GM10266 (cell line): ENCODE results near the gene TMA7.

Source experiments
- DNase-seq: peaks from one replicate; pipeline ENCODE4 v3.0.0; 2012; ENCODE audit errors: extremely low spot score
- TF ChIP-seq, protein P1 (sequence below): IDR thresholded peaks from 2 replicates; pipeline ENCODE4 v1.5.1; 2012; ENCODE audit warnings: mild to moderate bottlenecking, low read depth; ENCODE audit not compliant: control insufficient read depth, insufficient read depth; ENCODE audit errors: missing control alignments

The TMA7 gene

DNA sequence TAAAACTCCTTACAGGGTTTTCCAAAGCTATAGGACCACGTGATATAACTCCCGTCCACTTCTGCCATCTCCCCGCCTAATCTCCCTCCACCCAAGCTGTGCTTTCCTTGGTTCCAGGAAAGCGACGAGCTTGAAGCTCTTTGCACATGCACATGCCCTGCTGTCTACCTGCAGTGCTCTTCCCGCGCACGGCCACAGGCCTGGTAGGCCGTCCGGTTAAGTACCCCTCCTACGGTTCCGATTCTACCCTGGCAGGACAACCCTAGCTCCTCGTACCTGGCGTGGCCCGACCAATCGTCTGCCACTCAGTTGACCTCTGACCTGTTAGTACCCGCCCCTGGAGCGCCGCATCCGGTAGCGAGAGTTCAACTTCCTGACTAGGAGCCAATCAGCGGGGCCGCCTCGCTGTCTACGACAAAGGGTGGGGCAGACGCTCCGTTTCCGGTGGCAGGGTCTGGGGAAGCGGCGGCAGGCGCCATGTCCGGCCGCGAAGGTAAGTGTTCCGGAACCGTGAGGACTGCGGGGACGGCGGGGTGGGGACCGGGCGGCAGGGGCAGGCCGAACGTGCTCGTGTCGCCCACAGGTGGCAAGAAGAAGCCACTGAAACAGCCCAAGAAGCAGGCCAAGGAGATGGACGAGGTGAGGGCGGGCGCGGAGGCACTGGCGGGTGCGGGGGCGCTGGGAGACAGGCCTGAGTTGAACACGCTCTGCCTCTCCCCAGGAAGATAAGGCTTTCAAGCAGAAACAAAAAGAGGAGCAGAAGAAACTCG, at the start of gene TMA7, which contains the start of gene CCDC51:
TMA7 (plus strand) TSS at position 438 of the 770 bp plus-strand sequence; CDS start at position 478, 40 bp downstream.
CCDC51 (minus strand) TSS at position 300 of the 770 bp plus-strand sequence. CDS start 4,991 bp downstream, outside the sequence.
- TF ChIP-seq, protein P1, sequence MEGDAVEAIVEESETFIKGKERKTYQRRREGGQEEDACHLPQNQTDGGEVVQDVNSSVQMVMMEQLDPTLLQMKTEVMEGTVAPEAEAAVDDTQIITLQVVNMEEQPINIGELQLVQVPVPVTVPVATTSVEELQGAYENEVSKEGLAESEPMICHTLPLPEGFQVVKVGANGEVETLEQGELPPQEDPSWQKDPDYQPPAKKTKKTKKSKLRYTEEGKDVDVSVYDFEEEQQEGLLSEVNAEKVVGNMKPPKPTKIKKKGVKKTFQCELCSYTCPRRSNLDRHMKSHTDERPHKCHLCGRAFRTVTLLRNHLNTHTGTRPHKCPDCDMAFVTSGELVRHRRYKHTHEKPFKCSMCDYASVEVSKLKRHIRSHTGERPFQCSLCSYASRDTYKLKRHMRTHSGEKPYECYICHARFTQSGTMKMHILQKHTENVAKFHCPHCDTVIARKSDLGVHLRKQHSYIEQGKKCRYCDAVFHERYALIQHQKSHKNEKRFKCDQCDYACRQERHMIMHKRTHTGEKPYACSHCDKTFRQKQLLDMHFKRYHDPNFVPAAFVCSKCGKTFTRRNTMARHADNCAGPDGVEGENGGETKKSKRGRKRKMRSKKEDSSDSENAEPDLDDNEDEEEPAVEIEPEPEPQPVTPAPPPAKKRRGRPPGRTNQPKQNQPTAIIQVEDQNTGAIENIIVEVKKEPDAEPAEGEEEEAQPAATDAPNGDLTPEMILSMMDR = no peak
- DNase-seq = peak; percentile 98

DNA sequence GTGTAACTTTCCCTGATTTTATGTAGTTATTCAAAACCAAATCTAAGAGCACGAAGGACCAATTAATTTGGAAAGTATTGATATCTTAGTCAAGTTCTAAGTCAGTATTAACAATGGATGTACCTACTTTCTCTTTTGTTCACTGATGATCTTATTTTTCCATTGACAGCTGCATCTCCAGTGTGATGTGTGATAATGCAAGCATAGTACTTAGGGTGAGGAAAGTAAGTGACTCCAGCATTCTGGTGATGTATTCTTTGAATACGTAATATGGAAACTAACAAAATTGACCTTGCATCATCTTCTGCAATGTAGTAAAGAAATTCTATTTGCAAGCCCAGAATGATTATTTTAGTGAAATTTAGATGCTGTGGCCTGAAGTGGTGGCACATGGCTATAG, 45.7 kb upstream of the TMA7 start:
- no peak for DNase-seq
- TF ChIP-seq, protein P1 = no peak

DNA sequence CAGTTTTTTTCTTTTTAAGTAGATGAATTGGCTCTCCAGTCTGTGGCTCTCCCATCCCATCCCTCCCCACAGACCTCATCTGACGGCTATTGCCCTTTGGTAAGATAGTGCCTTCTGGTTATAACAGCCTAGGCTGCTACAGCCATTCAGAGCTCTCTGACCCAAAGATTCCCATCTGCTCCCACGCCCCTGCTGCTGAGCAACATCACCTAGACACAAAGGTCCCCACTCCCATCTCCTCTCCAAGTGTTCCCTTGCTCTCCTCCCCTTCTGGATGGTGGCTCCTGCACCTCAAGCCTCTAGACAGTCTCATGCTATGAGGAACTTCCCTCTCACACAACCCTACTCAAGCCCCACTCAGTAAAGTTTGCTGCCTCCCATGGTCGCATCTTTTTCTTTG, 44.3 kb upstream of the TMA7 start:
- TF ChIP-seq, protein P1 = no peak
- no peak for DNase-seq

DNA sequence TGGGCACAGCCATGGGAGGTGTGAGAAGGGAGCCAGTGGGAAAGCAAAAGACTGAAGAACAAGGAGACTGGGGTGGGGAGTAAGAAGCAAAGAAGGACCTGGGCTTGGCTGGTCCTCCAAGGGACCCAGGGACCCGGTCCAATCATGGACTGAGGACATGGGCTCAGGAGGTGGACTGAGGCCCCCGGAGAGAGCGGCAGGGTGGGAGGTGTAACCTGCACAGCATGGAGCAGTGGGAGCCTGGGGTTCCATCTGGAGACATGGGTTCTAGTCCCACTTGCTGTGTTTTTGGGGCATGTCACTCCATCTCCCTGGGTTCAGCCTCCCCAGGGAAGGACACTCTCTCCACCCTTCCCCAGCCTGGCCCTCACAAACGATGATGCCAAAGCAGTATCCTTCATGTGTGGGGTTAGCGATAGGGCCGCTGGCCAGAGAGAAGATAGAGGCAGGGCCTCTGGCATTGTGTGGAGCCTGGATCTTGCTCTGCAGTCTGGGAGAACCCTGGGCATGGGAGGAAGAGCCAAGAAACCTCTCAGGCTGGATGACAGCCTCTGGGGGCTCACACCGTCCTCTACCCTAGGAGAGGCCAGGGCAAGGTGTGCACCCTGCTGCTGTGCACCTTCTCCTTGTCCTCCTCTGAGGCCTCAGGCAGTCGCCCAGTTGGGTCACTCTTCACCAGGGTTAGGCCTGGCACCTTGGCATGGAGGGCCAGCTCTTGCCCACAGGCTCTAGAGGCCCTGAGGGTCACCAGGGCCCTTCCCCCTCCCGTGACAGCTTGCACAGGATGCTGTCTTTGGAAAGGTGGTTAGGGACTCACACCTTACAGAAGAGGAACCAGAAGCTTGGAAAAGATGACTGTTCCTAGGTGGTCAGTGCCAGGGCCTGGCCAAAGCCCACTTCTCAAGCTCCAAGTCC, 42.0 kb upstream of the TMA7 start:
- DNase-seq = no peak
- TF ChIP-seq, protein P1 = no peak

DNA sequence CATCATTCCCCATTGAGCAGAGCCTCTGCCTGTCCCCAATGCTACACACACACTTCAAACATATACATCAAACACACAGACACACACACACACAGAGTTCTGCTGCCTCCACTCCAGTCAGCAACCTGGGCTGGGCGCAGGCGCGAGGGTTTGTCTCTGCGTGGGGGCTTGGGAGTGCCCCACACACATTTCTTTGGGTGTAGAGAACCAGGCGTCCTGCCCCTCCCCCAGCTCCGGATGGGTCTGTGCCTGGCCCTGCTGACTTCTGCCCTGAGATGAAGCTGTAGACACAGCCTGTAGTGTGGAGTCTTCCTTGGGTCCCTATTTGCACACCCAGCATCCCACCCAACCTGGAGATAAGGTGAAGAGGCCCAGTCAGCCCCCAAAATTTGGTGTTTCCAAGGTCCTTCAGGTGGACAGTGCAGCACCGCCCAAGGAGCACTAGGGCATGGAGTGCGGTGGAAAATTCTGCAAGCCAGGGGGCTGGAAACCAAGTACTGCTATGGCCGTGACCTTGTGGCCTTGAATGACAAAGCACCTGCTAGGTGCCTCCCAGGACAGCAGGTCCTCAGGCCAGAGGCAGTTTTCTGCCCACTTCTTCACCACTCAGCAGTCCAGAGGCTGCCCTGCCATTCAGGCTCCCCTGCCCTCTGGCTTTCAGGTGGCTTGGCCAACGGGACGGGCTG, 41.2 kb upstream of the TMA7 start:
- TF ChIP-seq, protein P1 = no peak
- DNase-seq = no peak

DNA sequence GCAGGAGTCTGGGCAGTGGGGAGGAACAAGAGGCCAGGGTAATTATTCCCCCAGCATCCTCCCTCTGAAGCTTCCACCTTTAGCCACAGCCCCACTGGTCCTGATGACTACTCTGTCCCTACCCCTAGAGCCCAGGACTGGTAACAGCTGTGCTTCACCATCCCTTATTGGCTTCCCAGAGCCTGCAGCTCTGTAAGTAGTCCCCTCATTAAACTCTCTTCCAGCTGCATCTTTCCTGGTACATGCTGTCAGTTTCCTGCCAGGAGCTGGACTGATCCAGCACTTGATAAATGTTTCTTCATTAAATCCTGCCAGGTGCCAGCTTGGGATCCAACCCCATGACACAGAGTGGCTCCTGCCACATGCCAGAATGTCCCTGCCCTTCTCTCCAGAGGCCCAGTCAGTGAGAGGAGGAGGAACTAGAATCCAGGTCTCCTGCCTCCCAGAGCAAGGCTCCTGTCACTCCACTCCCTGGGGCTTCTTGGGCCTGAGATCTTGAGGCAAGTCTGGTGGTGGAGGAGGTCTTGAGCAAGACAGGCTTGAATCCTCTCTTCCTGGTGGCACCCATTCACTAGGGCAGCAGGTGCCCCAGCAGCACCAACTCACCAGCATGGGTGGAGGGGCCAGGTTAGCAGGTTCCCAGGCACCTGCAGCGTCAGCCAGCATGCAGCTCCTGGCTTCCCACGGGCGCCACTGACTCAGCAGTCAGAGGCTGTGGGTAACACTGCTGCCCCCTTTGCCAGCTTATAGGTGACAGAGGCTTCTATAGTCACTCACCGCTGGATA, 40.5 kb upstream of the TMA7 start:
- DNase-seq = peak; percentile 4
- TF ChIP-seq, protein P1 = no peak
